Sigmoid colon (tissue), 7 donors: ENCODE results near the gene GORASP1. TPM values are rescaled to one million over a fixed set of nuclear protein-coding genes. Genes with fewer than 3 reads are reported as not detected.

Experiments
- DNase-seq: peaks from one replicate; pipeline ENCODE4 v3.0.0-alpha.2; 2019
- H3K27ac ChIP-seq, 4 donors: fragments of 200-600 bp; sonication (generic); one replicate each; pipeline ENCODE4 v1.5.1; 2016 to 2019; ENCODE audit warnings: mild to moderate bottlenecking in 1 of 4
- H3K27me3 ChIP-seq, 3 donors: fragments of 200-600 bp; sonication (generic); one replicate each; pipeline ENCODE4 v1.5.1; 2019; ENCODE audit warnings: mild to moderate bottlenecking in 1 of 3
- H3K36me3 ChIP-seq, 4 donors: fragments of 200-600 bp; sonication (generic); one replicate each; pipeline ENCODE4 v1.5.1; 2016 to 2019
- H3K4me1 ChIP-seq, 4 donors: fragments of 200-600 bp; sonication (generic); one replicate each; pipeline ENCODE4 v1.5.1; 2017 to 2019
- H3K4me3 ChIP-seq, 4 donors: fragments of 200-600 bp; sonication (generic); one replicate each; pipeline ENCODE4 v1.5.1; 2017 to 2019; ENCODE audit warnings: mild to moderate bottlenecking in 2 of 4, moderate library complexity in 1 of 4
- H3K9me3 ChIP-seq, 4 donors: fragments of 200-600 bp in 3 of 4; sonication (generic) in 3 of 4; one replicate each; pipeline versions ENCODE4 v1.5.1 to v1.6.1; 2013 to 2019
- CTCF ChIP-seq, 4 experiments: fragments of 450-650 bp in 3 of 4; fragments of 200-600 bp in 1 of 4; IDR thresholded peaks; one replicate each; pipeline ENCODE4 v1.5.1; 2016 to 2019; ENCODE audit warnings: antibody characterized with exemption in 4 of 4, mild to moderate bottlenecking in 3 of 4, moderate library complexity in 2 of 4
- EP300 ChIP-seq, 4 donors: sonication (generic); formaldehyde crosslinking; IDR thresholded peaks; one replicate each; pipeline ENCODE4 v1.6.1; 2017; ENCODE audit warnings: antibody characterized with exemption in 4 of 4
- POLR2A ChIP-seq, 2 donors: fragments of 450-650 bp; IDR thresholded peaks; one replicate each; pipeline ENCODE4 v1.6.1; 2016; ENCODE audit warnings: antibody characterized with exemption in 2 of 2, mild to moderate bottlenecking in 2 of 2, moderate library complexity in 2 of 2
- POLR2AphosphoS5 ChIP-seq, 4 donors: sonication (generic); formaldehyde crosslinking; IDR thresholded peaks; one replicate each; pipeline ENCODE4 v1.6.1; 2017; ENCODE audit warnings: antibody characterized with exemption in 4 of 4
- WGBS, 2 donors: extraction: QIAGEN DNeasy Blood & Tissue Kit; methylation state at CpG; one replicate each; pipeline ENCODE4 v1.1.7; 2013; 5-methylcytosine and 5-hydroxymethylcytosine counted together
- intact Hi-C: fragments of 100-400 bp; cut with DNase I; formaldehyde crosslinking; loops from one replicate; pipeline ENCODE4 v1.15.1; 2023
- polyA plus RNA-seq, 3 donors: library from polyadenylated mRNA; stranded (reverse); fragments of 200-250 nt; gene quantifications; one replicate each; pipeline ENCODE4 v1.2.3, GENCODE V29; 2013
- total RNA-seq, 4 donors: library from RNA; depleted of rRNA; stranded (reverse); fragments of >200 nt; gene quantifications; one replicate each; pipeline ENCODE4 v1.1.0, GENCODE V29; 2016
- donor health status: healthy with polysubstance abuse.
- donor health status: Bipolar disorder and iron deficiency.
- donor health status: healthy.

The GORASP1 gene
- total and polyA plus RNA-seq, 7 donors, result 35.4 to 54.5 (median 48.2) TPM

- no peak for TF ChIP-seq POLR2AphosphoS5 (IDR thresholded peaks at IDR 0.05)
- no peak for TF ChIP-seq EP300 (IDR thresholded peaks at IDR 0.05)
- no peak for TF ChIP-seq POLR2A (IDR thresholded peaks at IDR 0.05)
- TF ChIP-seq CTCF (IDR thresholded peaks at IDR 0.05), result no peak
- WGBS, 2 donors, result 89 to 90% methylated on average over 7 of the region's 7 CpGs
- Histone ChIP-seq H3K27me3 (no peaks in the 10 kb centered on the region), H3K36me3 (peaks cover 0 to 19% (median 2%) of the 10 kb centered on the region in 4 donors), H3K9me3 (no peaks in the 10 kb centered on the region), H3K4me3 (no peak overlapping the region), H3K4me1 (peaks cover 0 to 59% (median 43%) of the 10 kb centered on the region in 4 donors), H3K27ac (peak overlapping the region in 2 of 4 donors; percentile 0 to 95)
- intact Hi-C loops, result loop anchor here (5.0 kb wide), 1 partner anchor 53 kb away; the partner anchor contains the start of genes SCN11A and WDR48
- no peak for DNase-seq
Measured at GRCh38 chr3:39104961-39105686, 2.3 kb downstream of the GORASP1 start.

DNA sequence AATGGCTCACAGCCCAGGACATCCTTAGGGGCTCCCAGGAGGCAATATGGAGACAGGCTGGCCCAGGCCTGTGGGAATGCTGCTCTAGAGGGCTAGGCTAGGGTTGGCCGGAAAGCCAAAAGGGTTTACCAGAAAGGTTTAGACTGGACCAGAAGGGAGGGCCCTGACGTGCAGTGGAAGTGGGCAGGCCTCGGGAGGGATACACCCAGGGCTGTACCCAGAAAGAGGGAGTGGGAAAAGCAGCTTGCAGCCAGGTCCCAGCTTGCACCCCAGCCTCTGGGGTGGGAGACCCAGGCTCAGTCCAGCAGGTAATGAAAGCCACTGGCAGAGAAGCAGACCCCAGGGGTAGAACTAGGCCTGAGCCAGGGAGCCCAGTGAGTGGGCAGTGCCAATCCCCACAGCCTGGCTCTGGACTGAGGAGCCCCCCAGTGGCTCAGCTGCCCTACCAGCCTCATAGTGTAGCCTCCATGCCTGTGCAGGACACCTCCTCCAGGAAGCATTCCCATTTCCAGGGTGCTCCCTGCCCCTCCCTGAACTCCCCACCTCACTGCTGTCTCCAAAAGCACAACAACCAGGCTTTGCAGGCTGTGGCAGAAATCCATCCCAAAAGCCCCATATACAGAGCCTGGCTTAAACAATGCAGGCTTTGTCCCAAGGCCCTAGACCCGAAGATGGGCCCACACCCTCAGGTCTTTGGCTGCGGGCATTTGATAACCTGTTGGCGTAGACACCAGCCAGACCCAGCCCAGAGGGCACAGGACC lies 3.5 kb downstream of the GORASP1 start:
- Histone ChIP-seq H3K4me3 (no peak overlapping the region), H3K36me3 (peaks cover 0 to 30% (median 12%) of the 10 kb centered on the region in 4 donors), H3K9me3 (no peaks in the 10 kb centered on the region), H3K27ac (no peak overlapping the region), H3K4me1 (peaks cover 0 to 59% (median 43%) of the 10 kb centered on the region in 4 donors), H3K27me3 (no peaks in the 10 kb centered on the region)
- no peak for DNase-seq
- WGBS, 2 donors, result 57 to 81% methylated on average over 6 of the region's 6 CpGs
- intact Hi-C loops, result no loop called here
- TF ChIP-seq POLR2AphosphoS5 (IDR thresholded peaks at IDR 0.05) (no peak), POLR2A (IDR thresholded peaks at IDR 0.05) (no peak), CTCF (IDR thresholded peaks at IDR 0.05) (no peak), EP300 (IDR thresholded peaks at IDR 0.05) (no peak)

DNA sequence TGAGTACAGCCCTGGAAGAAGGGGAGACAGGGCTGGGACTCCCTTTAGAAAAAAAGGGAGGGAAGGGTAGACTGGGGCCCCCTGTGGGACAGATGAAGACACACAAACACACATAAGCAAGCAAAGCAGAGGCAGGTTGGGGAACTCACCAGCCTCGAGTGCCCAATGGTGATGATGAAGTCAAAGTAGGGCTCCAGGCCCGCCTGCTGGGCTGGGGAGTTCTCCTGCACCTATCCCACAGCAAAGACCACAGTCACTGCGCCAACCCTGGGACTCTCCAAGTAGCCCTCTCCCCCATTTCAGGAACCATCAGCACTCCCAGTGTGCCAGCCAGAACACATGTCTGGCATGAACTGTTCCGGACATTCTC lies 4.1 kb downstream of the GORASP1 start:
- H3K36me3 ChIP-seq, result peaks cover 3 to 37% (median 19%) of the 10 kb centered on the region in 4 donors
- H3K27ac ChIP-seq, result no peak overlapping the region
- WGBS, 2 donors, result 79 to 82% methylated on average over 4 of the region's 4 CpGs
- intact Hi-C loops, result no loop called here
- peaks cover 0 to 52% (median 39%) of the 10 kb centered on the region in 4 donors for H3K4me1 ChIP-seq
- DNase-seq, result no peak
- no peaks in the 10 kb centered on the region for H3K27me3 ChIP-seq
- no peak overlapping the region for H3K4me3 ChIP-seq
- H3K9me3 ChIP-seq, result no peaks in the 10 kb centered on the region
- TF ChIP-seq CTCF (IDR thresholded peaks at IDR 0.05), result no peak
- TF ChIP-seq POLR2AphosphoS5 (IDR thresholded peaks at IDR 0.05), result no peak
- no peak for TF ChIP-seq POLR2A (IDR thresholded peaks at IDR 0.05)
- no peak for TF ChIP-seq EP300 (IDR thresholded peaks at IDR 0.05)

- no peaks in the 10 kb centered on the region for H3K27me3 ChIP-seq
- intact Hi-C loops, result no loop called here
- H3K4me1 ChIP-seq, result peaks cover 0 to 46% (median 34%) of the 10 kb centered on the region in 4 donors
- no peaks in the 10 kb centered on the region for H3K9me3 ChIP-seq
- H3K27ac ChIP-seq, result no peak overlapping the region
- no peak for DNase-seq
- no peak overlapping the region for H3K4me3 ChIP-seq
- WGBS, 2 donors, result 90 to 93% methylated on average over 8 of the region's 8 CpGs
- H3K36me3 ChIP-seq, result peaks cover 5 to 43% (median 23%) of the 10 kb centered on the region in 4 donors
- TF ChIP-seq POLR2A (IDR thresholded peaks at IDR 0.05), result no peak
- TF ChIP-seq EP300 (IDR thresholded peaks at IDR 0.05), result no peak
- TF ChIP-seq CTCF (IDR thresholded peaks at IDR 0.05), result no peak
- TF ChIP-seq POLR2AphosphoS5 (IDR thresholded peaks at IDR 0.05), result no peak
Measured at GRCh38 chr3:39102504-39103323, 4.7 kb downstream of the GORASP1 start.
